ENCODE results near the gene NEDD4.

DNA sequence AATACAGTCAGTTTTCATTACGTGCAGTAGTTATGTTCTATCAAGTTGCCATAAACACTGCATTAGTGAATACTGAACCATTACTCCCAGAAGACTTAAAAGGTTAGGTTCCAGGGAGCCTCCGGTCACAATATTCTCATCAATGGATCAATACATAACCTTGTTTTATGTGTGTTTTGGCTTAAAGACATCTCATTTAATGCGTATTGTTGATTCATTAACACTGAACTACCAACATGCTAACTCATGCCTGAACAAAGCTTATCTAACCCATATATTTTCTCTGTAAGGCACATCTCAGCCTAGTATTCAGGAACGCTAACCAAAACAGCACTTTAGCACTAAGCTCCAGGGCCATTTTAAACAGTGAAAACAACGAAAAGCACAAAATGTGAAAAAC is 24.1 kb upstream of the NEDD4 start:
- TF ChIP-seq EP300 (IDR thresholded peaks at IDR 0.05): no peak
- no peak for TF ChIP-seq CTCF (IDR thresholded peaks at IDR 0.05)
- TF ChIP-seq POLR2AphosphoS5 (IDR thresholded peaks at IDR 0.05): no peak
- no peak for TF ChIP-seq POLR2A (IDR thresholded peaks at IDR 0.05; ENCODE audit: low read depth)

All from esophagus muscularis mucosa (tissue), 4 donors.